AML-193 (cell line): ENCODE measurements around the gene DNAJC27.

ENCODE experiments used
- DNase-seq, 2 experiments: peaks; one replicate each; lab custom pipeline; 2025; lab: John Stamatoyannopoulos, UW

DNAJC27 gene

GRCh38 chr2:24907116-24907515, 64.6 kb downstream of the DNAJC27 start:
- DNase-seq: no peak

- DNase-seq: no peak
These were observed 65.3 kb downstream of the DNAJC27 start for GRCh38 chr2:24906466-24906865.

- no peak for DNase-seq
These were observed 68.3 kb downstream of the DNAJC27 start for GRCh38 chr2:24903161-24904103.

GRCh38 chr2:24899361-24899910, 72.3 kb downstream of the DNAJC27 start:
- no peak for DNase-seq

GRCh38 chr2:24898122-24899109, 73.3 kb downstream of the DNAJC27 start:
- no peak for DNase-seq

- no peak for DNase-seq
These were observed 77.0 kb downstream of the DNAJC27 start for GRCh38 chr2:24894750-24895149.

GRCh38 chr2:24893934-24894333, 77.8 kb downstream of the DNAJC27 start:
- no peak for DNase-seq
